GM04503 (cell line): ENCODE measurements around the gene ANKRD2.
A peak's percentile ranks its signal among the peaks of the same experiment; 100 is the strongest.
"Not testable (repeated sequence)": the region's sequence is repeated elsewhere in the genome, so short reads cannot be mapped to it uniquely, and the experiment has no call there.

Source experiments
- DNase-seq: peaks from one replicate; pipeline ENCODE4 v3.0.0-alpha.2; 2012; ENCODE audit warnings: low read depth

The ANKRD2 gene

GRCh38 chr10:97573672-97574071 lies 1.1 kb downstream of the ANKRD2 start:
- DNase-seq: no peak

DNA sequence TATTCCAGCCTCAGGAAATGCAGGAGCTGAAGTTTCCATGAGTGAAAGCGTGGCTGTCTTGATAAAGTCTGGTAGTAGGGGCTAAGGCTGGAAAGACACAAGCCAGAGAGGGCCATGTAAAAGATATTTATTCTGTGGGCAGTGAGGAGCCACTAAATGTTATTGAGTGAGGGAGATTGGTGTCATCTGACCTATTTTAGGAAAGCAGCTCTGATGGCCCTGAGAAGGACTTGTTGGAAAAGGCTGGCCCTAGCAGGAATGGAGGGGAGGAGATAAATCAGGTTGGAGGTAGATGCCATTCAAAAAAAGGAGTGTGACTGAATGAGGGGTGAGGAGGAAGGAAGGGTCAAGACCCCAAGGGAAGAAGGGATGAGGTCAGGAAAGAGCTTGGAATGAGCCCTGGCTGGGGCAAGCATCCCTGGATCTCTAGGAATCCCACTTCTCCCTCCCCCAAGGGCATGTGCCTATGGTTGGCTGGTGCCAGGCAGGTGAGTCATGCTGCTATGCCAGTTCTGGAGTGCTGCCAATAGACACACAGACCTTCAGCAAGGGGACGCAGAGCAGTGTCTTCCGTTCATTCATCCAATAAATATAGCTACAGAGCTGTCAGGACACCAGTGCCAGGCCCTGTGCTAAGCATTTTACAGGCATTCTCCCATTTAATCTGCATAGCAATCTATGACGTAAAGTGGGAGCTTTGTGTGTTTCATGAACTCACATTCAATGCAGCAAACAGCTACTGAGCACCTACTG lies 2.0 kb downstream of the ANKRD2 start:
- peak; percentile 37 for DNase-seq

GRCh38 chr10:97575127-97575668 lies 2.6 kb downstream of the ANKRD2 start:
- DNase-seq: no peak

- DNase-seq: not testable (repeated sequence)
Observed at GRCh38 chr10:97576487-97576886, 3.9 kb downstream of the ANKRD2 start.

- DNase-seq: no peak
Observed at GRCh38 chr10:97577701-97578100, 5.1 kb downstream of the ANKRD2 start.

DNA sequence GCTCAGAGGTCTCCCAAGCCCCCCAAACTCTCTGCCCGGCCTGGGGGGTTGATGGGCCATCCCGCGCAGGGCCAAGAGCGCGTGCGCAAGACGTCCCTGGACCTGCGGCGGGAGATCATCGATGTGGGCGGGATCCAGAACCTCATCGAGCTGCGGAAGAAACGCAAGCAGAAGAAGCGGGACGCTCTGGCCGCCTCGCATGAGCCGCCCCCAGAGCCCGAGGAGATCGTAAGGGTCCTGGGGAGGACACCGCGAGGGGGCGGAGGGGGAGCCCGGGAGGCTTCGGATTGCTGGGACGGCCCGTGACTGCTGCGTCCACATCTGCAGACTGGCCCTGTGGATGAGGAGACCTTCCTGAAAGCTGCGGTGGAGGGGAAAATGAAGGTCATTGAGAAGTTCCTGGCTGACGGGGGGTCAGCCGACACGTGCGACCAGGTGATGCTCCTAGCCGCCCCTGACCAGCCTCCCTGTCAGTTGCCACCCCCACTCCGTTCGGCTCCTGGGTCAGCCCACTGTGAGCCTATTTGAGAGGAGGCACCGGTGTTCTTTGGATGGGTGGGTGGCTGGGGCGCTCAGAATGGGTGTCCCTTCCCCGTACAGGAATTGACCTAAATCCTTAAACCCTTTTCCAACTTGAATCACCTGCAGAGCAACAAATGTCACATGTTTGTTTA lies 5.7 kb downstream of the ANKRD2 start:
- DNase-seq: no peak

- no peak for DNase-seq
Observed at GRCh38 chr10:97580421-97581367, 8.1 kb downstream of the ANKRD2 start.

- no peak for DNase-seq
Observed at GRCh38 chr10:97582169-97582568, 9.6 kb downstream of the ANKRD2 start.

DNA sequence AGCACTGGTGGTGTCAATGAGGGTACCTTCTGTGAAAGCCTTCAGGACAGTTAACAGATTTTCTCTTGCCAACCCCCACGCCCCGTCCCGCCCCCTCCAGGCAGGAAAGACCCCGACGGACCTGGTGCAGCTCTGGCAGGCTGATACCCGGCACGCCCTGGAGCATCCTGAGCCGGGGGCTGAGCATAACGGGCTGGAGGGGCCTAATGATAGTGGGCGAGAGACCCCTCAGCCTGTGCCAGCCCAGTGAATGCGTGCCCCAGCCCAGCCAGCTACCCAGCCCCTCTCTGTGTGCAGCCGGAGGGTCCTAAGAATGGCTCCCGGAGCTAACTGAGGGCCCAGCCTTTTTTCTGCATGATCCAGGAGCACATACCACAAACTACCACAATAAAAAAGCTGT lies 10.9 kb downstream of the ANKRD2 start:
- DNase-seq: no peak

DNA sequence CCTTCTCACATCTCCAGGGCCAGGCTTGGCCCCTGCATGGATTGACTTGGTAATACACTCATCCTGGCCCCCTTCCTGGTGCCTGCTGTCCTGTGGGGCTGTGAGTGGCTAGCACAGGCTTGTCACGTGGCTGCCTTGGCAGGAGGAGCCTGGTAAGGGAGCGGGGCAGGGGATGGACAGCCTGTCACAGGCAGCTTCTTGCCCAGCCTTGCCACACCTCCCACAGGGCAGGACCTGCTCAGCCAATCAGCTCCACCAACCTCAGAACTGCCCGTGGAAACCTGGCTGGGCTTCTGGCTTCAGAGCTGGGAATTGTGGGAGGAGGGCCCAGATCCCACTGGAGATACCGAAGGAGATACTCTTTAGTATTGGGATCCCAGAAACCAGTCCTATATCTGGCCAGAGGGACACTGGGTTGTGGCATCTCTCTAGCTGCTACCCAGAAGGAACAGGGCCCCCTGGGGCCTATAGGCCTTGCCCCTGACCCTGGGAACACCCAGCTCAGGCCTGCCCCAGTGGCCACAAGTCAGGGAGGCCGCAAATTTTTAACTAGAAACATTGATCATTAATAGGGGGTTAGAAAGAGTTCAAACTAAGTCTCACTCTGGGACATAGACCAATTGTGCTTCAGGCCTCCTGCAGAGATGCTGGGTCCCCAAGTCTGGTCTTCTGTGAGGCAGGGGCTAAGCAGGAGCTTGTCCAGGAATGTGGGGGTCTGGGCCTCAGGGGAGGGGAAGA lies 11.7 kb downstream of the ANKRD2 start, which contains the start of gene HOGA1:
TSS of gene HOGA1 (plus strand) at position 330 of the 738 bp plus-strand sequence. CDS start at position 645, 315 bp downstream.
- DNase-seq: no peak

GRCh38 chr10:97584798-97585438 lies 12.3 kb downstream of the ANKRD2 start:
- no peak for DNase-seq

DNA sequence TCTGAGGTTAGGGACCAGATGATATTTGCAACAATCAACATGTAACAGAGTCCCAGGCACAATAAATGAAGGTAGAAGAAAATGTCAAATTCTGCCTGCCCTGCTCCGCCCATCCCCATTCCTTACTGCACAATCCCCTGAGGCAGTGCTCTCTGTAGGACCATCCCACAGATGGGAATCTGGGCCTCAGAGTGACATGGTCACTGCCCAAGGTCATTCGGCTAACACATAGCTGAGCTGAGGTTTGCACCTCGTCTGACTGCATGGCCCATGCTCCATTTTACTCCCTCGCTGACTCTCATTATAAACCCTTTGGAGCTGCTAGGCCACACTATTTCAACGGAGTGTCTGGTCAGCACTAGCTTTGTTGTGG lies 12.8 kb downstream of the ANKRD2 start:
- no peak for DNase-seq

DNA sequence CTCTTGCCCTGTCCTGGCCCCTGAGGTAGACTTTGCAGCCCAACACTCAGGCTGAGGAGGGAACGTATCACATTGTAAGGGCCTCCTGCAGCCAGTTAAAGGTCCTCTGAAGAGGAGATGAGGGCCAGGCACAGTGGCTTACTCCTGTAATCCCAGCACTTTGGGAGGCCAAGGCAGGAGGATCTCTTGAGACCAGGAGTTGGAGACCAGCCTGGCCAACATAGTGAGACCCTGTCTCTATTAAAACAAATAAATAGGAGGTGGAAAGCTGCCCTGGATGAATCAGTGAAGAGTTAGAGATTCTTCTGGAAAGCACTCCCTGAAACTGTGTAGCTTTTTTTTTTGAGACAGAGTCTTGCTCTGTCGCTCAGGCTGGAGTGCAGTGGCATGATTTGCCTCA lies 14.6 kb downstream of the ANKRD2 start:
- DNase-seq: no peak

GRCh38 chr10:97589479-97589878 lies 16.9 kb downstream of the ANKRD2 start, which contains the start of gene C10orf62:
Gene C10orf62, plus strand, starts transcription at chr10:97589721. Its CDS starts 177 bp downstream, at chr10:97589898.
- DNase-seq: no peak

- DNase-seq: no peak
Observed at GRCh38 chr10:97590082-97590747, 17.6 kb downstream of the ANKRD2 start.

- no peak for DNase-seq
Observed at GRCh38 chr10:97590748-97591495, 18.3 kb downstream of the ANKRD2 start.

DNA sequence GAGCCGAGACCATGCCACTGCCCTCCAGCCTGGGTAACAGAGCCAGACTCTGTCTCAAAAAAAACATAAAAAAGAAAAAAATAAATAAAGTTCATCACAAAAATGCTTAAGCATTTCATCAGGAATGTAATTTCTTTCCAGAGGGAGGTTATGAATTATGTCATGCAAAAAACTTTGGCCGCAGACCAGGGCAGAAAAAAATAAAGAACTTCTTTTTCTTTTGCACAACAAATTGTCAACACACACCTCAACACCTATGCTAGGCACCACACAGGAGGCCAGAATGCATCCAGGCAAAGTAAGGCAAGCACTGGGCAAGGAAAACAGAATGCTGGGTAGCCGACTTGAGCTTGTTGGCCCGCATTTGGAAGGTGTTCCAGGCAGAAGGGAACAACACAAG lies 20.8 kb downstream of the ANKRD2 start:
- DNase-seq: no peak

DNA sequence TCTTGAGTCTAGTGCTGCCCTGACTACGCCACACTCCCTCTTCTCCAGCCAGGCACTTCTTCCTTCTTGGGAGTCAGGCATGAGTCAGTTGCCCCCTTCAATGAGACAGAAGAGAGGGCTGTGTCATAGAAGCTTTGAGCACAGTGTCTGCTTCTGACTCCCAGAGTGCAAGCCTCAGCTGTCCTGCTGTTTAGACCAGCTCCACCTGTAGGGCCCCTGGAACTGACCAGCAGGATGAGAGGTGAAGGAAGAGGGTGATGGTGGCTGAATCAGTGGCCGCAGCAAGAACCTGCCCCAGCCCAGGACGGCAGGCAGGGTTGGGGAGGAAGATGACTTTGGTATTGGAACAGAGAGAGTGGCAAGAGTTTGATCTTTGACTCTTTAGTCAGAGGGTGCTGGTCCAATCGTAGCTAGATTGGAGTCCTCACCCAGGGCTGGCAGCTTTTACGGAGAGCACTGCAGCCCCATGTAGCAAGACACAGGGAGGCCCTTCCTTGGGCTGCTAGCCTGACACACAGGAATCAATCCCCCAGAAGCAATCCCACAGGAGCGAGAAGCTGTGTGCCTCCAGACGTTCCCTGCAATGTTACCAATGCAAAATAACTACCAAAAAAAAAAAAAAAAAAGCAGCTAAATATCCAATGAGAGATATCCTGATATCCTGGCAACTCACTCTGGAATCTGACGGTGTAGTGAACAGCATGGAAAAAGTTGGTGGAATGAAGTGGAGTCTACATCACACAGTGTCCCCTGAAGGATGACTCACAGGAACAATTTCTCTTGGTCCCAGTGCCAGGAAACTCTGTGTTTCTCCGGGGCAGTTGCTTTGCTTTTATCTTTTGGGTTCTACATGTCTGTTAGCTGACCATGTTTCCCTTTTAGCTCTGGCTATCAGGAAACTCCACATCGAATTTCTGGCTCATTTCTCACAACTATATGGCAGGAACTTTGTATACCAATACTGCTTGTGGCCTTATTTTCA lies 23.8 kb downstream of the ANKRD2 start:
- DNase-seq: peak; percentile 67
